Sciatic nerve (tissue), 2 donors: ENCODE results near the gene GGCT. TPM values are rescaled to one million over a fixed set of nuclear protein-coding genes. Genes with fewer than 3 reads are reported as not detected.

ENCODE experiments used
- ATAC-seq: fragments of 200-7000 bp; cut with Tn5 transposase; one replicate; pipeline ENCODE4 v1.9.1; 2020; ENCODE audit warnings: mild to moderate bottlenecking, moderate library complexity
- DNase-seq: peaks from one replicate; pipeline ENCODE4 v3.0.0-alpha.2; 2020; ENCODE audit warnings: low spot score
- intact Hi-C: fragments of 100-400 bp; cut with DNase I; formaldehyde crosslinking; loops from one replicate; pipeline ENCODE4 v1.14.2; 2022
- total RNA-seq: library from RNA; stranded (reverse); fragmentation: NEBNext Ultra II Directional; extraction: Animal tissue kit (Norgen Biotek cat#: 25700); gene quantifications from one replicate; pipeline ENCODE4 v1.2.1, GENCODE V29; 2021
- donor health status: DM: no; HTN: no; CAD: no.
- donor health status: DM: no; HTN: no; CAD: no.

The GGCT gene
- total RNA-seq, 1 donor from 2014 or later, result 21.4 TPM

- no peak for DNase-seq
- ATAC-seq, result no peak
- intact Hi-C loops, result no loop called here
These were observed 56.0 kb downstream of the GGCT start for GRCh38 chr7:30448461-30449189.

GRCh38 chr7:30447466-30447865 lies 57.2 kb downstream of the GGCT start:
- ATAC-seq, result no peak
- intact Hi-C loops, result no loop called here

More at GRCh38 chr7:30447466-30447865, 57.2 kb downstream of the GGCT start:
- no peak for DNase-seq

Other genes with a start within 250 kb of the GGCT start
- gene ZNRF2, start 220.2 kb downstream of the GGCT start, total RNA-seq, result 27.8 TPM
- gene NOD1, start 26.0 kb downstream of the GGCT start, total RNA-seq, result 33.0 TPM
- 51.4 TPM for gene GARS1, start 90.0 kb upstream of the GGCT start, total RNA-seq
- gene CRHR2, start 177.6 kb upstream of the GGCT start, total RNA-seq, result 1.1 TPM
- 131 TPM for gene INMT, start 247.3 kb upstream of the GGCT start, total RNA-seq